Cardiac fibroblast (primary cell): ENCODE measurements around the gene RAB27A.

Experiments used
- DNase-seq, 2 donors: peaks; one replicate each; pipeline versions ENCODE4 v3.0.0 to v3.0.0-alpha.2; 2010; ENCODE audit warnings: low read depth in 2 of 2
- H3K4me3 ChIP-seq, 2 donors: replicated peaks in 1 of 2; 1 replicate in 1 of 2; 2 replicates in 1 of 2; pipeline ENCODE4 v1.5.1; 2011; ENCODE audit warnings: low read depth in 2 of 2, low read length in 2 of 2, mild to moderate bottlenecking in 2 of 2, moderate library complexity in 1 of 2
- TF ChIP-seq, protein P1 (sequence below): IDR thresholded peaks from one replicate; pipeline ENCODE4 v1.5.1; 2011; ENCODE audit warnings: low read depth, mild to moderate bottlenecking, low read length, inconsistent platforms

Gene RAB27A

GRCh38 chr15:55164284-55164683 is 125.3 kb downstream of the RAB27A start:
- no peak for DNase-seq
- TF ChIP-seq, protein P1, sequence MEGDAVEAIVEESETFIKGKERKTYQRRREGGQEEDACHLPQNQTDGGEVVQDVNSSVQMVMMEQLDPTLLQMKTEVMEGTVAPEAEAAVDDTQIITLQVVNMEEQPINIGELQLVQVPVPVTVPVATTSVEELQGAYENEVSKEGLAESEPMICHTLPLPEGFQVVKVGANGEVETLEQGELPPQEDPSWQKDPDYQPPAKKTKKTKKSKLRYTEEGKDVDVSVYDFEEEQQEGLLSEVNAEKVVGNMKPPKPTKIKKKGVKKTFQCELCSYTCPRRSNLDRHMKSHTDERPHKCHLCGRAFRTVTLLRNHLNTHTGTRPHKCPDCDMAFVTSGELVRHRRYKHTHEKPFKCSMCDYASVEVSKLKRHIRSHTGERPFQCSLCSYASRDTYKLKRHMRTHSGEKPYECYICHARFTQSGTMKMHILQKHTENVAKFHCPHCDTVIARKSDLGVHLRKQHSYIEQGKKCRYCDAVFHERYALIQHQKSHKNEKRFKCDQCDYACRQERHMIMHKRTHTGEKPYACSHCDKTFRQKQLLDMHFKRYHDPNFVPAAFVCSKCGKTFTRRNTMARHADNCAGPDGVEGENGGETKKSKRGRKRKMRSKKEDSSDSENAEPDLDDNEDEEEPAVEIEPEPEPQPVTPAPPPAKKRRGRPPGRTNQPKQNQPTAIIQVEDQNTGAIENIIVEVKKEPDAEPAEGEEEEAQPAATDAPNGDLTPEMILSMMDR = no peak

More at GRCh38 chr15:55164284-55164683, 125.3 kb downstream of the RAB27A start:
- H3K4me3 ChIP-seq = no peak overlapping the region
